Caco-2 (cell line): Measurements from ENCODE around the gene LRP8. TPM values are rescaled to one million over a fixed set of nuclear protein-coding genes. Genes with fewer than 3 reads are reported as not detected.

Experiments used
- BruUV-seq: library from RNA; stranded (reverse); fragments of 400-500 nt; replicated peaks from 2 replicates; lab custom pipeline; 2021; lab: Mats Ljungman, UMichigan
- CTCF ChIA-PET: fragments of 300-600 bp; sonication (Branson Sonifier 250); formaldehyde crosslinking; loops from one replicate; lab custom pipeline; 2022; ENCODE audit warnings: antibody characterized with exemption; lab: Charles Lee
- POLR2A ChIA-PET: fragments of 300-600 bp; sonication (Branson Sonifier 250); formaldehyde crosslinking; loops from one replicate; lab custom pipeline; 2022; ENCODE audit warnings: antibody characterized with exemption; lab: Charles Lee
- DNase-seq, 2 experiments: peaks; one replicate each; pipeline versions ENCODE4 v3.0.0 to v3.0.0-alpha.2; 2020 to 2022
- H3K27me3 ChIP-seq: replicated peaks from 2 replicates; pipeline ENCODE4 v1.6.0; 2011; ENCODE audit warnings: low read length; ENCODE audit not compliant: control insufficient read depth, insufficient read depth
- H3K36me3 ChIP-seq: 2 replicates; pipeline ENCODE4 v1.5.1; 2011; ENCODE audit warnings: low read length; ENCODE audit not compliant: control insufficient read depth, insufficient read depth
- H3K4me1 ChIP-seq: fragments of 250-450 bp; sonication (Bioruptor Pico); 2 replicates; pipeline ENCODE4 v1.5.1; 2020; ENCODE audit warnings: mild to moderate bottlenecking
- H3K4me3 ChIP-seq: 2 replicates; pipeline ENCODE4 v1.5.1; 2011; ENCODE audit warnings: low read depth, mild to moderate bottlenecking, control low read depth, low read length
- H3K9me3 ChIP-seq: fragments of 250-450 bp; sonication (Bioruptor Pico); 2 replicates; pipeline ENCODE4 v1.5.1; 2020; ENCODE audit warnings: mild to moderate bottlenecking, moderate library complexity
- H3K27ac Mint-ChIP-seq: one replicate; pipeline ENCODE4 v1.8.0; 2022; ENCODE audit warnings: mixed read lengths; ENCODE audit not compliant: unreplicated experiment
- H3K27me3 Mint-ChIP-seq: one replicate; pipeline ENCODE4 v1.8.0; 2022; ENCODE audit warnings: mixed read lengths; ENCODE audit not compliant: insufficient read depth, unreplicated experiment
- H3K36me3 Mint-ChIP-seq: one replicate; pipeline ENCODE4 v1.8.0; 2022; ENCODE audit warnings: mild to moderate bottlenecking, mixed read lengths; ENCODE audit not compliant: insufficient read depth, unreplicated experiment
- H3K4me1 Mint-ChIP-seq: one replicate; pipeline ENCODE4 v1.8.0; 2022; ENCODE audit warnings: low read depth, mixed read lengths; ENCODE audit not compliant: unreplicated experiment
- H3K4me3 Mint-ChIP-seq: one replicate; pipeline ENCODE4 v1.8.0; 2022; ENCODE audit warnings: mild to moderate bottlenecking, moderate library complexity, mixed read lengths; ENCODE audit not compliant: unreplicated experiment
- H3K9me3 Mint-ChIP-seq: one replicate; pipeline ENCODE4 v1.8.0; 2022; ENCODE audit warnings: mixed read lengths; ENCODE audit not compliant: unreplicated experiment
- intact Hi-C: fragments of 100-400 bp; cut with micrococcal nuclease; formaldehyde crosslinking; loops from one replicate; pipeline ENCODE4 v1.10.0; 2022; ENCODE audit not compliant: unreplicated experiment
- total RNA-seq: library from RNA; stranded (reverse); gene quantifications from 2 replicates; pipeline ENCODE4 v1.2.3, GENCODE V29; 2022
- TF ChIP-seq, protein P1 (sequence below), 2 experiments: fragments of 200-600 bp in 1 of 2; IDR thresholded peaks; 1 replicate in 1 of 2; 2 replicates in 1 of 2; pipeline versions ENCODE4 v1.5.1 to v1.8.0; 2011 to 2022; ENCODE audit warnings: antibody characterized with exemption in 1 of 2, control low read depth in 1 of 2, inconsistent platforms in 1 of 2, low read depth in 1 of 2, low read length in 1 of 2, mild to moderate bottlenecking in 1 of 2, moderate library complexity in 1 of 2; ENCODE audit not compliant: insufficient read depth in 1 of 2, severe bottlenecking in 1 of 2, unreplicated experiment in 1 of 2

LRP8 gene
- total RNA-seq, 1 experiment from 2014 or later: 11.8 TPM

DNA sequence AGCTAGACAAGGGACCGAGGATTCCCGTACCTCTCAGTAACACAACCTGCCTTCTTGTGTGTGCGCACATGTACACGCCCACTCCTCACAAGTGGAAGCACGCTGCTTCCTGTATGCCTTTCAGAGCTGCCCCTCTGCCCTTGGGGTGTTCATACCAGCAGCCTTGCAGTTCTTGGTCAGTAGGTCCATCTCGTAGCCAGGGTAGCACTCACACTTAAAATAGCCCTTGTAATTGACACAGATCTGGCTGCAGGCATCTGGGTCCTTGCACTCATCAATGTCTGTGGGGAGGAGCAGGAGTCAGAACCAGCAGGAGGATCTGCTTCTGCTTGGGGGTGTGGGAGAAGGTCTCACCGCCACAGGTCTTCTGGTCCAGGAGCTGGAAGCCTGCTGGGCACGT, 57.0 kb downstream of the LRP8 start:
- DNase-seq: no peak
- BruUV-seq: no TSS peak
- H3K27me3 ChIP-seq: no peaks in the 10 kb centered on the region
- Mint-ChIP-seq H3K27me3 (no peaks in the 10 kb centered on the region), H3K9me3 (no peaks in the 10 kb centered on the region), H3K36me3 (peaks cover 6% of the 10 kb centered on the region), H3K4me3 (no peak overlapping the region), H3K4me1 (peaks cover 8% of the 10 kb centered on the region), H3K27ac (no peak overlapping the region)
- no peaks in the 10 kb centered on the region for H3K36me3 ChIP-seq
- TF ChIP-seq, protein P1, sequence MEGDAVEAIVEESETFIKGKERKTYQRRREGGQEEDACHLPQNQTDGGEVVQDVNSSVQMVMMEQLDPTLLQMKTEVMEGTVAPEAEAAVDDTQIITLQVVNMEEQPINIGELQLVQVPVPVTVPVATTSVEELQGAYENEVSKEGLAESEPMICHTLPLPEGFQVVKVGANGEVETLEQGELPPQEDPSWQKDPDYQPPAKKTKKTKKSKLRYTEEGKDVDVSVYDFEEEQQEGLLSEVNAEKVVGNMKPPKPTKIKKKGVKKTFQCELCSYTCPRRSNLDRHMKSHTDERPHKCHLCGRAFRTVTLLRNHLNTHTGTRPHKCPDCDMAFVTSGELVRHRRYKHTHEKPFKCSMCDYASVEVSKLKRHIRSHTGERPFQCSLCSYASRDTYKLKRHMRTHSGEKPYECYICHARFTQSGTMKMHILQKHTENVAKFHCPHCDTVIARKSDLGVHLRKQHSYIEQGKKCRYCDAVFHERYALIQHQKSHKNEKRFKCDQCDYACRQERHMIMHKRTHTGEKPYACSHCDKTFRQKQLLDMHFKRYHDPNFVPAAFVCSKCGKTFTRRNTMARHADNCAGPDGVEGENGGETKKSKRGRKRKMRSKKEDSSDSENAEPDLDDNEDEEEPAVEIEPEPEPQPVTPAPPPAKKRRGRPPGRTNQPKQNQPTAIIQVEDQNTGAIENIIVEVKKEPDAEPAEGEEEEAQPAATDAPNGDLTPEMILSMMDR (IDR thresholded peaks at IDR 0.05; ENCODE audit: insufficient read depth in 1 of 2, low read depth in 1 of 2, low read length in 1 of 2, severe bottlenecking in 1 of 2, unreplicated experiment in 1 of 2): no peak
- no peaks in the 10 kb centered on the region for H3K4me1 ChIP-seq
- H3K9me3 ChIP-seq: no peaks in the 10 kb centered on the region
- no peak overlapping the region for H3K4me3 ChIP-seq
- ChIA-PET CTCF (no interaction called here), POLR2A (no interaction called here)
- intact Hi-C loops: no loop called here

DNA sequence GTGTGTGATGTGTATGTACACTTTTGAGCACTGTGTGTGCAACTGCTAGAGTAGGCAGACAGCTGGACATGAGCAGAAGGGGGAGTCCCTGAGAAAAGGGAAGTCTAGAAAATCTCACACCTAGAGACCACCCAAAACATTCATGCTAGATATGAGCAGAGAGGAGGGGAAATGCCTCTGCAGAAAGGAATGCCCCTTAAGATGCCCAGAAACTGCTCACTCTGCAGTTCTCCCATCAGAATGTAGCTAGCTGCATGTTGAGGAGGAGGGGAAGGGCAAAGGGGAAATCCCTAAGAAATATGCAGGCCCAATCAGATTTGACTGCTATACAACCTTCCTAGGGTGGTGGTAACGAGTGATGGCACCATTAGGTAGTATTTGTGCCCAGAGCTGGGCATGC, 57.8 kb downstream of the LRP8 start:
- Mint-ChIP-seq H3K27me3 (no peaks in the 10 kb centered on the region), H3K36me3 (peaks cover 6% of the 10 kb centered on the region), H3K27ac (no peak overlapping the region), H3K9me3 (no peaks in the 10 kb centered on the region), H3K4me3 (no peak overlapping the region), H3K4me1 (peaks cover 8% of the 10 kb centered on the region)
- no peaks in the 10 kb centered on the region for H3K4me1 ChIP-seq
- CTCF ChIA-PET: no interaction called here
- H3K4me3 ChIP-seq: no peak overlapping the region
- intact Hi-C loops: no loop called here
- DNase-seq: no peak
- no peaks in the 10 kb centered on the region for H3K27me3 ChIP-seq
- TF ChIP-seq, protein P1 (IDR thresholded peaks at IDR 0.05; ENCODE audit: insufficient read depth in 1 of 2, low read depth in 1 of 2, low read length in 1 of 2, severe bottlenecking in 1 of 2, unreplicated experiment in 1 of 2): no peak
- BruUV-seq: no TSS peak
- no peaks in the 10 kb centered on the region for H3K36me3 ChIP-seq
- POLR2A ChIA-PET: no interaction called here
- H3K9me3 ChIP-seq: no peaks in the 10 kb centered on the region

DNA sequence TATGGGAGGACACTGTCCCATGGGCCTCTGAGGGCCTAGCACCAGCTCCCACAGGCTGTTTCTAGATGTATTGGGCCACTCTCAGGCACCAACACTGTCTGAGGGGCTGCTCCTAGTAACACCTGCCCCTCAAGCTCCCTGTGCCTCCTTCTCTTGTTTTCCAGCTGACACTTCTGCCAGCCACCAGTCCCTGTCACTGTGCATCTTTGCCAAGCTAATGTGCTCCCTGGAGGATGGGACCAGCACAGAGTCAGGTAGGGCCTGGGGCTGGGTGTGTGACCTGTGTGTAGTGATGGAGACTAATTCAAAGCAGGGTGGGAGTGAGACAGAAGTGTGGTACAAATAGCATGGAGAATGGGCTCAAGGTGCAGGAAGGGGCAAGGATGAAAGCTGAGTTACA, 60.1 kb downstream of the LRP8 start:
- TF ChIP-seq, protein P1 (IDR thresholded peaks at IDR 0.05; ENCODE audit: insufficient read depth in 1 of 2, low read depth in 1 of 2, low read length in 1 of 2, severe bottlenecking in 1 of 2, unreplicated experiment in 1 of 2): no peak
- intact Hi-C loops: no loop called here
- no peak overlapping the region for H3K4me3 Mint-ChIP-seq
- Histone ChIP-seq H3K4me3 (no peak overlapping the region), H3K36me3 (no peaks in the 10 kb centered on the region), H3K4me1 (no peaks in the 10 kb centered on the region), H3K9me3 (no peaks in the 10 kb centered on the region), H3K27me3 (no peaks in the 10 kb centered on the region)
- H3K27me3 Mint-ChIP-seq: no peaks in the 10 kb centered on the region
- no peaks in the 10 kb centered on the region for H3K4me1 Mint-ChIP-seq
- no peak overlapping the region for H3K27ac Mint-ChIP-seq
- H3K9me3 Mint-ChIP-seq: no peaks in the 10 kb centered on the region
- ChIA-PET POLR2A (no interaction called here), CTCF (interaction anchor here (1.1 kb wide), 1 partner anchor 126 kb away, joined by 3 read pairs; no protein-coding TSS in a partner anchor)
- H3K36me3 Mint-ChIP-seq: peaks cover 6% of the 10 kb centered on the region
- BruUV-seq: no TSS peak
- no peak for DNase-seq
